Measurements from ENCODE around the gene MUC22.

DNA sequence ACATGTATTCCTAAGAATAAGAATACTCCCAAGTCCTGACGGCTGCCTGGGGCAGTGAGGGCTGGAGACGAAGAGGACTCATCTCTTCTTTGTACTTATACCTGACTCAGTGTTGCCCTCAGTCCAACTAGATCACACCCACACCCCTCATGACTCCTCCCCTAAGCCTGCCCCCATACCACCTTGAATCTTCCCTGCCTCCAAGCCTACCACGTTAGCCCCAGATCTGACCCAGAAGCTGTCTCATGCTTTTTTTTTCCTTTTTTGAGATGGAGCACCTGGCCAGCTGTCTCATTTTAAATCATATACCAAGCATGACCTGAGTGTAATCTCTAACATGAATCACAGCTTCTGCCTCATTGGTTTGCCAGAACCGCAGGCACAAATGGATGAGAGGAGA lies 45.2 kb downstream of the MUC22 start:
- TF ChIP-seq POLR2A (IDR thresholded peaks at IDR 0.05; ENCODE audit: low read depth, low read length) (no peak), POLR2AphosphoS5 (IDR thresholded peaks at IDR 0.05; ENCODE audit: low read depth, low read length) (no peak), TAF1 (IDR thresholded peaks at IDR 0.05; ENCODE audit: borderline replicate concordance, low read depth, low read length) (no peak)
